Measurements from ENCODE around the gene TGFBR3. TPM values are rescaled to one million over a fixed set of nuclear protein-coding genes. Genes with fewer than 3 reads are reported as not detected.

The TGFBR3 gene
- total and polyA plus RNA-seq, 2 of the 4 experiments (the other 2 are of a cell fraction) = 3.0 to 11.3 TPM

DNA sequence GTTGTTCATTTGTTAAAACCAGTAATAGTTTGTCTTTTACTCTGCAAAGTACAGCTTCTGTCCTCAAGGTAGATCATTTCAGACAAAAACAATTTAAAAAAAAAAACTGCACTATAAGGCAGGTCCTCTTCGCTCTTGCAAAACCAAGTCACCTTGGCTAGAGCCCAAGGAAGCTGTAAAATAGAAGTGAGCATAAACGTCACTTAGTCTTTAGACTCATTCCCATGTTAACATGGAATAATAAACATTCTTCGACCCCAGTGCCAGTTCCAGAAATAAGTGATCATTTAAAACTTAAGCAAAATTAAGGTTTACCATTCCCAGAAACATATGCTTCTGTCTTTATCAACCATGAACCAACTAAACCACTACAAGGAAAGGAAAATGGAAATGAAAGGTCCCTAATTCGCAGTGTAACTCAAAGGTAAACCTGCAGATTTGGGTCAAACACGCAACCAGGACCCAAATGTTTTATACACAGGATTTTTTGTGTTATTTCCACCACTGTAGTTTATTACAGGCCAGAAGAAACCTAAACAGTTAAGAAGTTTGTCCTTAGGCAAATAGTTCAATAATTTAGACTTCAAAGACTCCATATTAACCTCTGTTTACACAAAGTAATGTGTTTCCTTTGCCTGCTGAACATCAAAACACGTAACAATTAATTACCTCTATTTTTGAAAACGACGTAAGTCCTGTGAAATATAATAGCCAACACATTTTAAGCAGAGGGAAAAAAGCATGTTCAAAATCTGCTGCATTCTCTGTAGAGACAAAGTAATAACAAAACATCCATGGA lies 54.6 kb downstream of the TGFBR3 start:
- Histone ChIP-seq H2AFZ (replicated peaks; ENCODE audit: low read length, poor library complexity) (no peak overlapping the region), H3K4me2 (ENCODE audit: low read depth, low read length) (peak overlapping the region; percentile 39), H3K56ac (ENCODE audit: extremely low read depth, insufficient read depth, low read length) (no peak overlapping the region), H3K27me3 (ENCODE audit: control insufficient read depth, insufficient read depth, low read length) (no peaks in the 10 kb centered on the region), H3K9me1 (ENCODE audit: insufficient read depth, low read length) (peaks cover 9% of the 10 kb centered on the region; the same call in 1 of the 2 replicates), H3K18ac (ENCODE audit: low read depth, low read length) (peak overlapping the region; percentile 24; the same call in 1 of the 2 replicates), H3K4me1 (ENCODE audit: control insufficient read depth, insufficient read depth, low read length) (peaks cover 12% of the 10 kb centered on the region), H2BK5ac (ENCODE audit: low read depth, low read length, poor library complexity, severe bottlenecking) (peak overlapping the region; percentile 31), H3K4me3 (ENCODE audit: insufficient read depth, low read depth, low read length) (no peak overlapping the region), H2AK9ac (replicated peaks; ENCODE audit: low read depth, low read length, poor library complexity) (no peak overlapping the region), H3K9ac (ENCODE audit: low read depth, low read length) (no peak overlapping the region), H4K5ac (ENCODE audit: low read depth, low read length) (peak overlapping the region; percentile 5), H2BK120ac (ENCODE audit: low read depth, low read length) (no peak overlapping the region), H3K79me1 (ENCODE audit: low read depth in 1 of 2, low read length in 2 of 2) (peaks cover 7 to 17% of the 10 kb centered on the region in 2 experiments; a peak in 2 of 4 replicates), H2BK20ac (ENCODE audit: low read depth, low read length) (peak overlapping the region; percentile 13; the same call in 1 of the 2 replicates), H2AK5ac (ENCODE audit: low read depth, low read length) (0 out of 2 replicates have a peak overlapping the region, but pooled peaks have one; percentile 27), H3K14ac (replicated peaks; ENCODE audit: low read depth, low read length) (peak overlapping the region; percentile 51; the same call in 1 of the 2 replicates), H4K20me1 (ENCODE audit: insufficient read depth, low read length) (no peaks in the 10 kb centered on the region), H3K36me3 (ENCODE audit: control insufficient read depth, insufficient read depth, low read length) (no peaks in the 10 kb centered on the region), H3K27ac (ENCODE audit: insufficient read depth, low read length) (no peak overlapping the region), H3K23ac (ENCODE audit: low read depth, low read length) (no peak overlapping the region), H4K91ac (ENCODE audit: insufficient read depth, low read depth, low read length) (no peak overlapping the region), H3K4ac (ENCODE audit: low read depth, low read length) (0 out of 2 replicates have a peak overlapping the region, but pooled peaks have one; percentile 18), H3K9me3 (ENCODE audit: control insufficient read depth, insufficient read depth, low read length) (no peaks in the 10 kb centered on the region), H2BK15ac (ENCODE audit: low read depth, low read length) (0 out of 3 replicates have a peak overlapping the region, but pooled peaks have one; percentile 20), H4K8ac (ENCODE audit: low read depth in 2 of 2, low read length in 2 of 2) (0 out of 4 replicates have a peak overlapping the region, but pooled peaks of 1 of the 2 experiments have one; percentile 33)
- TF ChIP-seq CEBPB (IDR thresholded peaks at IDR 0.05; ENCODE audit: low read depth, low read length) (peak; percentile 72), MAZ (IDR thresholded peaks at IDR 0.05; ENCODE audit: borderline replicate concordance, low read depth, low read length) (no peak)
- ATAC-seq (ENCODE audit: low read depth) (no peak), DNase-seq (peak; percentile 86)
- WGBS, 2 experiments (ENCODE audit: extremely low coverage in 2 of 2, insufficient read length in 1 of 2) = no CpG with 5 or more reads among the region's 8 CpGs
- in situ Hi-C loops (cut with MboI; ENCODE audit: low sequenced_read_pairs) = no loop called here
- POLR2A ChIA-PET (ENCODE audit: unreplicated experiment) = no interaction called here
- intact Hi-C loops (cut with micrococcal nuclease) = loop anchor here (5.0 kb wide), 1 partner anchor 56 kb away; the partner anchor contains the start of gene TGFBR3
- BruUV-seq (replicated peaks) = no TSS peak
- CTCF ChIA-PET = interaction anchor here (0.6 to 1.5 kb wide), 4 partner anchors 20 to 215 kb away, joined by 3 to 5 read pairs (median 4); no protein-coding TSS in a partner anchor
- dilution Hi-C loops (cut with HindIII; ENCODE audit: low sequenced_read_pairs, unreplicated experiment) = no loop called here
